COR-L47 (cell line): Measurements from ENCODE around the gene DMPK.
"Not testable (repeated sequence)": the region's sequence is repeated elsewhere in the genome, so short reads cannot be mapped to it uniquely, and the experiment has no call there.

Experiments used
- DNase-seq: peaks from one replicate; lab custom pipeline; 2025; lab: John Stamatoyannopoulos, UW

DMPK gene

DNA sequence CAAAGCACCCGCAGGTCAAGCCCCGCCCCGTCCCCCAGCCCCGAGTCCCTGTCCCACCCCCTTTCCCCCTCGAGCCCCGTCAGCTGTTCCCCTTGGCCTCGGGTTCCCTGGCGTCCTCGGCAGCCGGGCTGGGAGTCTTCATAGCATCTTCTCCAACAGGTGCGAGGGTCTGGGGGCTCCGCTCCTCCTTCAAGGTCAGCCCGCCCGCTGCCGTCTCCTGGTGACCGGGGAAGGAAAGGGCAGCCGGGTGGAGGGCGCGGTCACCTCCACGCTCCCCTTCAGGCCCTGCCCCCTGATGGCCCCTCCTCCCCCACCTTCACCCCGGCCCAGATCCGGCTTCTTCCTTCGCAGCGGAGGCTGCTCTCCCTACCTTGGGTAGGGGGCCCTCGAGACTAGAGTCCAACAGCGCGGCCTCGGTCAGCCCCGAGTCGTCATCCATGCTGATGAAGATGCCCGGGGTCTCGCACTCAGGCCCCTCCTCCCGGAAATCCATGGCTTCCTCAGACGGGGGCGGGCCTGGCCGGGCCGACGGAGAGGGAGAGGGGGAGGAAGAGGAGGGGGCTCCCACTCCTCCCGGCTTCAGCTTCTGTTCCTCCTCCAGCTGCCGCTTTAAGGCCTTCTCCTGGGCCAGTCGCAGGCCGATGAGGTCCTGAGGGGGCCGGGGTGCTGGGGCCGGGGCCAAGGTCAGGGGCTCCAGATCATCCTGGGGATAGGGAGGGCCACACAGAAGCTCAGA lies 33.4 kb upstream of the DMPK start:
- no peak for DNase-seq

DNA sequence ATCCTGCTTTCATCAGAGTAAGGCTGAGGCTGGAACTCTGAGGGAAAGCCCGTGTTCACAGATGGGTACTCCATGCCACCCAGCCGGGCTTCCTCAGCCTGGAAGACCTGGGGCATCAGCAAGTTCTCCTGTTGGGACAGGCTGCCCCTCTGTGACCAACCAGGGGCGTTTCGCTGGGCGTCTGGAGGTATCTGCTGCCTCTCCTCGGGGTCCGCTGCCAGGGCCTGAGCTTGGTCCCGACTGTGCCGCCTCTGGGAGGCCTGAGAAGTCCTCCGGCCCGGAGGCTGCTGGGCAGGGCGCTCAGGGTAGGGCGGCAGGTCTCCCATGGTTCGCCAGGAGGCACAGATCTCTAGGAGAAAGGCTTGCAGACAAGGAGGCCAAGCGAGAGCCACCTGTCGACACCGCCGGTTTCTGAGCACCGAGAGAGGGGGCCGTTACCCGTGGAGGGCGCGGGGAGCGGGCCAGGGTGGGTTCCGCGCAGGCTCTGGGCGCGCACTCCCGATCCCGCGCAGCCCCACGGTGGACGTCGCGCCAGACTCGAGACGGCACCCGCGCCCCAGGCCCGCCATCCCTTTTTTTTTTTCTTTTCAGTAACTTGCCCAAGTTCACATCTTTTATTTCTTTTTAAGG lies 32.7 kb upstream of the DMPK start, which contains the start of gene RSPH6A:
TSS of gene RSPH6A (minus strand) at position 458 of the 630 bp plus-strand sequence. CDS start at position 326, 132 bp downstream.
- no peak for DNase-seq

DNA sequence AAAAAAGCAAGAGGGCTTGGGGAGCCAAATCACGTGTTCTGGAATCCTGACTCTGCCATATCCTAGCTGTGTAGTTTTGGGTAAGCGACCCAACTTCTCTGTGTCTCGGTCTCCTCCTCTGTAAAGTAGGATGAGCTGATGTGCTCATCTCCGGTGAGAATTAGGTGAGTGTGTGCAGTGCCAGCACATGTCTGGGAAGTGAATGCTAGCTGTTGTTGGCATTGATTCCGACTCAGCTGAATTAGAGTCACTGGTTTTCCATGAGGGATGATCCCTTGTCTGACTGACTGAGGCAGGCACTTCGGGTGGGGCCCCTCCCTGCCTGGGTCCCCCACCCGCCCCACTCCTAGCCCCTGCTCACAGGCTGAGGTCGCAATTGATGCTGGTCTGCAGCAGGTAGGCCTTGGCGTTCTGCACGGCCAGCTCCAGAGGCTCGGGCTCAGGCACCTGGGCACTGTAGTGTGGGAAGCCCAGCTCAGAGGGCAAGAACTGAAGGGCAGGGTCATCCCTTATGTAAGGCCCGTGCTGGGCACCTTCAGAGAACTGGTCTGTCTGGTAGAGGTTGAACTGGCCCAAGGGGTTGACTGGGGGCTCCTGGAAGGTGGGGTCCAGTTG lies 32.0 kb upstream of the DMPK start:
- no peak for DNase-seq

DNA sequence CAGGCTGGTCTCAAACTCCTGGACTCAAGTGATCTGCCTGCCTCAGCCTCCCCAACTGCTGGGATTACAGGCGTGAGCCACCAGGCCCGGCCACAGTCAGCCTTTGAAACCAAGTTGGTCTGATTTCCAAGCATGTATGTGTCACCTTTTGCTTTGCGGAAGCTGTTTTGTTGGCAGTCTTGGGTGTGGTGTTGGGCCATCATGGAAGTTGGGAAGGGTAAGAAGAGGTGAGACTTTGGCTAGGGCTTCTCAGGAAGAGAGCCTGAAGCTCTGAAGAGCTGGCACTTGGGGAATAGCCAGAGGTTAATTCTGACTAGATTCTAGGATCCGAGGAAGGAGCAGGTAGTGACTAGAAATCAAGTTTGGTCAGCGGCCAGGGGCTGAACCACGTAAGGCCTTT lies 30.0 kb upstream of the DMPK start:
- no peak for DNase-seq

DNA sequence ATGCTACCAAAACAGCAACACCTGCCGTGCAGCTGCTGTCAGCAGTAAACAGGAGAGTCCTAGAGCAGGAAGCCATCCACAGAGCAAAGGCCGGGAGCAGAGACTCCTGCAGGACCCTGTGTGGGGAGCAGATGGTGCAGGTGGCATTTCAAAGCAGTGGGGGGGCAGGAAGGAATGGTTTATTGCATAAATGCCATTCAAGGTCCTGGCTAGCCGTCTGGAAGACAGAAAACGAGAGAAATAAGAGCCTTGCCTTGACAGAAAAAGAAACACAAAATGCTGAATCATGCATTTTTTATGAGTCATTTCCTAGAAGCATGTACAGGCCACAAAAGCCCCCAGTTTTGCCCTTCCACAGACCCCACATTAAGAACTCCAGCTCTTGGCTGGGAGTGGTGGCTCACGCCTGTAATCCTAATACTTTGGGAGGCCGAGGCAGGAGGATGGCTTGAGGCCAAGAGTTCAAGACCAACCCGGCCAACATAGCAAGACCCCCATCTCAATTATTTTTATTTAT lies 27.4 kb upstream of the DMPK start:
- DNase-seq, result peak; percentile 47

DNA sequence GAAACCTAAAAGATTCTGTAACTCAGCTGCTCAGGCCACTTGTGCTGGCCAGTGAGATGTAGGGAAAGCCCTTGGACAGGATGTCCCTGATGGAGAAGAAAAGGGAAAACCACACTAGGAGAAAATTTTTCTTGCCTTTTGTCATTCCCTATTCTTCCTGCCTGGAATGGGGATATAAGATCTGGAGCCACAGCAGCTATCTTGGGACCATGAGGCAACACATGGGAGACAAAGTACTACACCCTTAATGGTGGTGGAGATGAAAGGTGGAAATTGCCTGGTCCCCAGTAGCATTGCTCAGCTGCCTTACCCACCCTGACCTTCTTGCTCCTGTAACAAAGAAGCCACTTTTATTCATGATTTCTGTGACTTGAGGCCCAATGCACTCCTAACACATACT lies 23.4 kb upstream of the DMPK start:
- no peak for DNase-seq

DNA sequence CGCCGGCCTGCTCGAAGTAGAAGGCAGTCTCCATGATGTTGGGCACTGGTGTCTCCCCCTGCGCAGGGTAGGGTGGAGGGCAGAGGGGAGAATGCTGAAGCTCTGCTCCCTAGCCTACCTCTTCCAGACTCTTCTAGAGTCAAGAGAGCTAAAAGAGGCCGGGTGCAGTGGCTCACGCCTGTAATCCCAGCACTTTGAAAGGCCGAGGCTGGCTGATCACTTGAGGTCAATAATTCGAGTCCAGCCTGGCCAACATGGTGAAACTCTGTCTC lies 22.6 kb upstream of the DMPK start:
- DNase-seq, result no peak

DNA sequence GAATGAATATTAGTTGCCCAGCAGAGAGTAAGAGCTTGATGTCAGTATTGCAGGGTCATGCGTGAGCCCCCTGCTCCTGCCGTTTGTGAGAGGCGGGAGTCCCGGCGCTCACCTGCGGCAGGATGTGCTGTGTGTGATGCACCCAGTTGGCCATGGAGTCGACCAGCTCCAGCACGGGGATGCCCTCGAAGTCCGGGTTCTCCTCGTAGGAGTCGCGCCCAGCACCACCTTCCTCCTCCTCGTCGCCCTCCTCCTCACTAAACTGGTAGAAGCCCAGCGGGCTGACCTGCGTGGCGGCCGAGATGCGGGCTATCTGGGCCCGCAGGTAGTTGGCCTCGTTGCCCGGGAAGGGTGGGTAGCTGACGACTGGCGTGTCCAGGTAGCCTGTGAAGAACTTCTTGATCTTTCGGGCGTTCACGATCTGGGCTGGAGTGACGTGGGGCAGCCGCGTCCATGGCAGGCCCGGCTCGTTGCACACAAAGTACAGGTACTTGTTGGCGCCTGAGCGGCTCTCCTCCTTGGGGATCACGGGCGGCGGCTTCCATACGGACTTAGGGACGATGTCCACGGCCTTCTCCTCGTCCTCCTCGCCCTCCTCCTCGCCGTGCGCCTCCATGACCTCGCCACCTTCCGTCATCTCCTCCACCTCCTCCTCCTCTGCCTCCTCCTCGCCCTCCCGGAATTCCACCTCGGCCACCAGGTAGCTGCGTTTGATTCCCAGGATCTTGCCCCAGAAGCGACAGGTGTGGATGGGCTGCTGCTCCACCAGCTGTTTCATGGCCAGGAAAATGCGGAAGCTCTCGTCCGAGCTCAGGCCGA lies 22.1 kb upstream of the DMPK start:
- no peak for DNase-seq

DNA sequence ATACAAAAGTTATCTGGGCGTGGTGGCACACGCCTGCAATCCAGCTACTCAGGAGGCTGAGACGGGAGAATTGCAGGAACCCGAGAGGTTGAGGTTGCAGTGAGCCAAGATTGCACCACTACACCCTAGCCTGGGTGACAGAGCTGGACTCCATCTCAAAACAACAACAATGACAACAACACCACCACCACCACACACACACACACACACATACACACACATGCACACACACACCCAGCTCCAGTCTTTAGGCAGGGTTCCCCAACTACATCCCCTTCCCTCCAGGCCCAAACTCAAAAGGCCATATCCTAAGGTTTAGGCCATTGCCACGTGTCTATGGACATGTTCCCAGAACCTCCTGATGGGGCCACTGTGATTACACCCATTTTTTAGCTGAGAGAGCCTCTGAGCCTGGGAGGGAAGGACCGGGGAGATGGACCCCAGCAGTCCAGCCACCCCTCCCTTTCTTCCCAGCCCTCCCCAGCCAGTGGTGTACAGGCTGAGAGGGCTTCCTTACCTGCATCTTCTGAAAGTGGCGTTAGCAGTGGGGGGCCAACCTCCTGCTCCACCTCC lies 19.4 kb upstream of the DMPK start:
- no peak for DNase-seq

DNA sequence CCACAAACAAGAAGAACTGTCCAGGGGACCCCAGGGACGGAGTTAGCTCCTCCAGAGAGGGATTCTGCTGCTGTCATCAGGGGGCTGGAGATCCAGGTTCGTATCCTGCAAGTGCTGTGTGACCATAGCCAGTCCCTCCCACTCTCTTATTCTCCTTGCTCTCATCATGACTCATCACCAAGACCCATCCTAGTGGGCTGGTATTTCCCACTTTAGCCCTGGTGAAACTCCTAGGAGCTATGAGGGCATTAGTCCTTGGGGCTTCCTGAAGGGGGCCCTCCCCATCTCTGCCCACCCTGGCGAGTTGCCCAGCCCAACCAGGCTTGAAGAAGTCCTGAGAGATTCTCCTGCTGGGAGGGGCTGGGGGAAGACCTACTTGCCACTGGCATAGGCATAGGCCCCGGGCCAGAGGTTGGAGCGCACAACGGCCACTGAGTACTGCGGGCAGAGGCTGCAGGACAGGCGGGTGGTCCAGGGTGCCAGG lies 17.8 kb upstream of the DMPK start:
- DNase-seq, result no peak

DNA sequence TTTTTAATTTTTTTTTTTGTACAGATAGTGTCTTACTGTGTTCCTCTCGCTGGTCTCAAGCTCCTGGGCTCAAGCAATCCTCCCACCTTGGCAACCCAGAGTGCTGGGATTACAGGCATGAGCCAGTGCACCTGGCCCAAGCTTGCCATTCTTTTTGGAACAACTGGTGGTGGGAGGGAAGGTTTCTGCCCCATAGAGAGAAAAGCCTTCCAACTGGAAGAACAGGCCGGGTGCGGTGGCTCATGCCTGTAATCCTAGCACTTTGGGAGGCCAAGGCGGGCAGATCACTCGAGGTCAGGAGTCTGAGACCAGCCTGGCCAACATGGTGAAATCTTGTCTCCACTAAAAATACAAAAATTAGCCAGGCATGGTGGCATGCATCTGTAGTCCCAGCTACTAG lies 17.3 kb upstream of the DMPK start:
- not testable (repeated sequence) for DNase-seq

DNA sequence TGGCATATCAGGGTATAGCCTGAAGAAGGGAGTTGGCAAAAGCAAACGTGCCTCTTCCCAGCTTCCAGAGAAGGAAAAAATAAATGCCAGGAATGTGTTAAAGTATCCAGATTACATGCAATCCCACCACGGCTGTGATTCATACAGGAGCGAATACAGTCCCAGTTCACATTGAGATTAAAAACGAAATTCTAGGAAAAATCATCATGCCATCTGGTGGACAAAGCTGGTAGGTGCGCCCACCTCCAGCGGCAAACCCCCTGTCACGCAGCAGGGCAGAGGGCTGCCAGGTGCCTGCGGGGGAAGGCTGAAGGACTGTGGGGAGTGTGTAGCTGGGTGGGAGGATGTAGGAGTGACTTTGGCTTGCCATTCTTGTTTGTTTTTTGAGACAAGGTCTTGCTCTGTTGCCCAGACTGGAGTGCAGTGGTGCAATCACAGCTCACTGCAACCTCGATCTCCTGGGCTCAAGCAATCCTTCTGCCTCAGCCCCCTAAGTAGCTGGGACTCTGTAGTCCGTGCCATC lies 16.8 kb upstream of the DMPK start:
- peak; percentile 51 for DNase-seq

DNA sequence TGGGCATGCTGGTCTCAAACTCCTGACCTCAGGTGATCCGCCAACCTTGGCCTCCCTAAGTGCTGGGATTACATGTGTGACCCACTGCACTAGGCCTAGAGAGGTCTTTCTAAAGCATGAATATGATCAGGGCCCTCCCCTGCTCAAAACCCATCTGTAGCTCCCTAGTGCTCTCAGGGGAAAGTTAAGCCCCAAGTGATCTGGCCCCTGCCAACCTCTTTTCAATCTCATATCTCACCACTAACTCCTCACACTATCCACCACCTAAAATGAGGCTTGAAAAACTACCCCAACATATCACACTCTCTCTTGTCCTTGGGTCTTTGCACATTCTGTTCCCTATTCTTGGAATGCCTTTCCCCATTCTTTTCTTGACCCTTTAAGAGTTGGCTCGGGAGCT lies 12.3 kb upstream of the DMPK start:
- DNase-seq, result no peak

DNA sequence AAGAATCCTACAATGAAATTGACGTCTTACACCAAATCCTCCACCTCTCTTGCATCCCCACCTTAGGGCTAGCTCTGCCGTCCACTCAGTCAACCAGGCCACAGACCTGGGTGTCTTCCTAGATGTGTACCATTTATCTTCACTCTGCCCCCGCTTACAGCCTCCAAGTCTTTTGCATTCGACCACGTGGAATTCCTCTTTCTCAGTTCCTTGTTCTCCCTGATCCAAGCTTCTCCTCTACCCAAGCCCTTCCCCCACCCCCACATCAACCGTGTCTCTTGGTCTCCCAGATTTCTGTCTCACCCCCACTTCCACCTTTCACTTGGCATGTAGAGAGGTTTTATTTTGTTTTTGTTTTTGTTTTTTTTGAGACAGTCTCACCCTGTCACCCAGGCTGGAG lies 11.6 kb upstream of the DMPK start:
- DNase-seq, result no peak

DNA sequence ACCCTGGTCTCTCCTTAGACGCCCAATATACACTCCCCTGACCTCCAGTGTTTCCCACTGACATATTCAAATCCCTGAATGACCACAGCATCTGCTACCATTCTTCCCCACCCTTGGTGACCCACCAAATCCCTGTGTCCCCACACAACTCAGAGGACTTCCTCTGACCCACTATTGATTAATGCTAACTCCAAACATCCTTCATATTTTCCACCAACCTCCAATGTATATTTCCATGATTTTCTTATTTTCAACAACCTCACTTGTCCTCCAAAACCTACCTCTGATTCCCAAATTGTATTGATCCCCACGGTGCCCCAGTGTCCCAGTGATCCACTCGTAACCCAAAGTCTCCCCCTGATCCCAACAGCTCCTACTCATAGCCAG lies 10.9 kb upstream of the DMPK start:
- no peak for DNase-seq

DNA sequence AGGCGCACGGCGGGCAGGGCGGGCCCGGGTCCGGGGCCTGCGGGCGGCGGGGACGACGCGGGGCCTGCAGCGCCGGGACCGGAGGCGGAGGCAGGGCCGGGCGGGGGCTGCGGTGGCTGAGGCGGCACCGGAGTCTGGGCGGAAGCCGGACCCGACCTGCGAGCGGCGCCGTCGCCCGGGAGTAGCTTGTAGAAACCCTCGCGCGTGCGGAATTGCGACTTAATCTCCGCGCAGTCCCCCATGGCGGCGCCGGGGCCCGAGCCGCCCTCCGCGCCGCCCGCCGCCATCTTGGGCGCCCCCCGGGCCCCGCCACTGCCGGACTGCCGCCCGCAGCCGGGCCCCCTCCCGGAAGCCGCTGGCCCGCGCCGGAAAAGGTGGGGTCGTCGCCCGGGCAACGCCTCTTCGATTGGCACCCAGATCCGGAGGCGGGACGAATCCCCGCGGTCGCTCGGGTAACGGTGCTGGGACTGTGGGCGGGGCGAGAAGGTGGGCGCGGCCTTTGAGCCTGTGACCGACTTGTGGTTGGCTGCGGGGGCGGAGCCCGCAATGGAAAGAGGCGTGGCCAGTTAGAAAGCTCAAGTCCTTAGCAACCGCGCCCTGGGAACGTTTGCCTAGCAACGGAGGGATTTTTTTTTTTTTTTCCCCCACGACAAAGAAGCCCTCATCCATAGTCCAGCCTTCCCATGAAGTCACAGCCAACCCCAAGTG lies 10.3 kb upstream of the DMPK start, which contains the start of gene DMWD:
TSS of gene DMWD (minus strand) at position 376 of the 708 bp plus-strand sequence. CDS start at position 287, 89 bp downstream.
- peak; percentile 99 for DNase-seq

DNA sequence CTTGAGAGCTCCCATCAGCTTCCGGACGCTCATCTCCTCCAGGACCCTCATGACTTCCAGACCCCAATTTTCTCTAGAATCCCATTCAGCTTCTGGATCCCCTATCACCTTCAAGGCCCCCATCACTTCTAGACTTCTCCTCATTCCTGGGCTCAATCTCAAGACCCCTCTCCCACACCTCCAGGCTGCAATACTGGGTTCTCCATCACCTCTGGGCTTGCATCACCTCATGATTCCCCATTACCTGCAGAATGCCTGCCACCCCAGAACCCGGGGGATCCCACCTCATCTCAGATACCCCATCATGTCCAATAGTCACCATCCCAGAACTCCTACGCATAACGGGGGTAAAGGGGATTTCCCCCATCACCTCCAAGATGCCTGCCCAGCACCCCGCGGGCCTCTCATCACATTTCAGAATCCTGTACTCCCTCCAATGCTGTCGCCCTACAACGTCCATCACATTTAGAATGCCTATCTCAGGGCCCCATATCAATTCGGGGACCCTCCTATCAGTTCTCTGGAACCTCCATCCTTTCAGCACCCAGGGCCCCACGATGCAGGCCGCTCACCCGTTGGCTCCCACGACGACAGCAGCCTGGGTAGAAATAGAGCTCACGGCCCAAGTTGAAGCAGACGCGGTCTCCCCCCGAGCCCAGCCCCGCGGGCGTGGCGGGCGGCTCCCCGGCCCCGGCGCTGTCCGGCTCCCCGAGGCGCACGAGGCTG lies 9.6 kb upstream of the DMPK start:
- no peak for DNase-seq

DNA sequence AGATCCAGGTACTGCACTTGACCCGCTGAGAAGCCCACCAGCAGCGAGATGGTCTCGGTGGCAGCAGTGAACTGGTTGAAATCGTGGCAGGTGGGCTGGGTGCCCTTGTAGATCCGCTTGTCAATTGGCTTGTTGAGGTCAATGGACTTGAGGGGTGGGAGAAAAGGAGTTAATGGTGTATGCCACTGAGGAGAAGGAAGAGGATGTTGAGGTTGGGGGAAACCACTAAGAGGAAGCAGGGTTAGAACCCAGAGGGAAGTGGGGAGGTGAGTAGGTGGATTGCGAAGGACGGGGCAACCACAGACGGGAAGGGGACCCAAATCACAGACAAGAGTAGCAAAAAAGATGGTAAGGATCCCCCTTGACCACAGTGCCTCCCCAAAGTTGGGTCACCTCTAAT lies 8.7 kb upstream of the DMPK start:
- DNase-seq, result no peak

DNA sequence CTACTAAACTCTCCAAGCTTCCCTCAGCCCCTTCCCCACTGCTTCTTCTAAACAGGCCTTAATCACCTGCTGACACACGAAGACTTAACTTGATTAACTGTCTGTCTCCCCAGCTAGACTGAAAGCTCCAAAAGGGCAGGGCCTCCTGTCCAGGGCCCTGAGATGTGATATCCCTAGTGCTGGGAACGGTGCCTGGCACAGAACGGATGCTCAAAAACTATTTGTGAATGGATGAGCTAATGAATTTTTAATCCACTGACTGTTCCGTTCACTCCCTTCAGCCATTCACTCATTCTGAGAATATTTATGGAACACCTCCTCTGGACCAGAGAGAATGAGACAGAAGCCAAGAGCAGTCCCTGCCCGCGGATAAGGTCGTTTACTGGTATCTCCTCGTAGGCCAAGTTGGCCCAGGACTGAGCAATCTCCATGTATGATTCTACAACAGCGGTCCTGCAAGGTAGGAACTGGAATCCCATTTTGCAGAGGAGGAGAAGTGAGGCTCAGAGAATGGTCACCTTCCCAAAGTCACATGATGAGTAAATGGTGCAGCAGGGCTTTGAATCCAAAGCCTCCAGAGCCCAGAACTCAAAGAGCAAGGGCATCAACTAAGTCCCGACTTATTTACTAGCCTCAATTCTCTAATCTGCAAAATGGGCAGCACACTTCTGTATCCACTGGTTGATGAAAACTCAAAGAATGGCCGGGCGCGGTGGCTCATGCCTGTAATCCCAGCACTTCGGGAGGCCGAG lies 6.9 kb upstream of the DMPK start:
- DNase-seq, result no peak

DNA sequence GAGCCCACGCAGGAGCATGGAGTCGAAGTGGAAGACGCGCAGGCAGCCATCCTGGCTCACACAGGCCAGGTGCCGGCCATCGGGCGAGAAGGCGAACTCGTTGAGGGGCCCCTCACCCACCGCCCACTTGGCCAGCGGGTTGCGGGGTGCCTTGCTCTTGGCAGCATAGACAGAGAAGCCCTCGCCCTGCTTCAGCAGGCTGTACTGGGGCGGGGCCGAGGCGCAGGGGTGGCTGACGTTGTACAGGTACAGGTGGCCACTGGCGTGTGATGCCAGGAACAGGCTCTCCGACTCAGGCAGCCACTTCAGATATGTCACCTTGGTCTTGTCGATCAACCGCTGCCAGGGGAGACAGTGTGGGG lies 4.2 kb upstream of the DMPK start:
- DNase-seq, result no peak
